GM12878 (cell line): ENCODE results near the gene MXRA7. TPM values are rescaled to one million over a fixed set of nuclear protein-coding genes. Genes with fewer than 3 reads are reported as not detected.

ENCODE experiments used
- BACH1 ChIP-seq: fragments of 450-650 bp; IDR thresholded peaks from 2 replicates; pipeline ENCODE4 v1.6.1; 2017; ENCODE audit warnings: mild to moderate bottlenecking, borderline replicate concordance
- BHLHE40 ChIP-seq, 2 experiments: fragments of 450-650 bp in 1 of 2; IDR thresholded peaks; 2 replicates each; pipeline ENCODE4 v1.6.1; 2011 to 2017; ENCODE audit warnings: low read depth in 2 of 2, borderline replicate concordance in 1 of 2, improper control_type of control experiment in 1 of 2, low read length in 1 of 2, mild to moderate bottlenecking in 1 of 2
- CEBPZ ChIP-seq: fragments of 150-350 bp; IDR thresholded peaks from 2 replicates; pipeline ENCODE4 v1.6.1; 2016; ENCODE audit warnings: low read depth, low read length
- EED ChIP-seq: sonication (generic); IDR thresholded peaks from 2 replicates; pipeline ENCODE4 v1.6.1; 2016; ENCODE audit warnings: antibody characterized with exemption, low read depth
- EP300 ChIP-seq, 2 experiments: fragments of 150-350 bp in 1 of 2; IDR thresholded peaks; 2 replicates each; pipeline ENCODE4 v1.6.1; 2011 to 2012; ENCODE audit warnings: low read depth in 2 of 2, low read length in 2 of 2, borderline replicate concordance in 1 of 2, improper control_type of control experiment in 1 of 2, inconsistent platforms in 1 of 2; ENCODE audit not compliant: control insufficient read depth in 1 of 2
- FOXK2 ChIP-seq: fragments of 450-650 bp; IDR thresholded peaks from 2 replicates; pipeline ENCODE4 v1.6.1; 2017; ENCODE audit warnings: mild to moderate bottlenecking, moderate library complexity
- KAT2A ChIP-seq: conservative IDR thresholded peaks from 2 replicates; pipeline ENCODE4 v1.6.1; 2011; ENCODE audit warnings: low read depth, low read length; ENCODE audit not compliant: control insufficient read depth
- MTA2 ChIP-seq: fragments of 450-650 bp; IDR thresholded peaks from 2 replicates; pipeline ENCODE4 v1.6.1; 2016; ENCODE audit warnings: low read depth, mild to moderate bottlenecking, moderate library complexity
- MTA3 ChIP-seq: IDR thresholded peaks from 2 replicates; pipeline ENCODE4 v1.6.1; 2012; ENCODE audit warnings: low read length, inconsistent platforms, borderline replicate concordance
- MXI1 ChIP-seq: fragments of 150-350 bp; IDR thresholded peaks from 2 replicates; pipeline ENCODE4 v1.6.1; 2011; ENCODE audit warnings: low read depth, mild to moderate bottlenecking, inconsistent platforms, low read length, improper control_type of control experiment
- NFIC ChIP-seq: IDR thresholded peaks from 2 replicates; pipeline ENCODE4 v1.6.1; 2012; ENCODE audit warnings: low read depth, mild to moderate bottlenecking, inconsistent platforms, low read length, moderate library complexity
- NRF1 ChIP-seq: conservative IDR thresholded peaks from 2 replicates; pipeline ENCODE4 v1.6.1; 2011; ENCODE audit warnings: mild to moderate bottlenecking, low read depth, low read length, improper control_type of control experiment
- PKNOX1 ChIP-seq: fragments of 450-650 bp; IDR thresholded peaks from 2 replicates; pipeline ENCODE4 v1.6.1; 2016; ENCODE audit warnings: mild to moderate bottlenecking
- POU2F2 ChIP-seq: IDR thresholded peaks from 3 replicates; pipeline ENCODE4 v1.6.1; 2011; ENCODE audit warnings: low read depth, mild to moderate bottlenecking, low read length, borderline replicate concordance
- RELA ChIP-seq: fragments of 450-650 bp; IDR thresholded peaks from 2 replicates; pipeline ENCODE4 v1.8.0; 2014; ENCODE audit warnings: borderline replicate concordance; ENCODE audit not compliant: partially characterized antibody
- SIX5 ChIP-seq: IDR thresholded peaks from 2 replicates; pipeline ENCODE4 v1.6.1; 2011; ENCODE audit warnings: mild to moderate bottlenecking, low read depth, low read length, moderate library complexity; ENCODE audit not compliant: severe bottlenecking
- SMAD1 ChIP-seq: fragments of 450-650 bp; IDR thresholded peaks from 2 replicates; pipeline ENCODE4 v1.6.1; 2018; ENCODE audit warnings: mild to moderate bottlenecking, low read depth; ENCODE audit not compliant: partially characterized antibody
- SMAD5 ChIP-seq: IDR thresholded peaks from 2 replicates; pipeline ENCODE4 v1.6.1; 2016; ENCODE audit warnings: antibody characterized with exemption, low read depth
- SP1 ChIP-seq: IDR thresholded peaks from one replicate; pipeline ENCODE4 v1.6.1; 2011; ENCODE audit warnings: low read depth, low read length
- TCF7 ChIP-seq: IDR thresholded peaks from 2 replicates; pipeline ENCODE4 v1.6.1; 2014; ENCODE audit warnings: antibody characterized with exemption, borderline replicate concordance
- ZBED1 ChIP-seq: IDR thresholded peaks from 2 replicates; pipeline ENCODE4 v1.6.1; 2016; ENCODE audit warnings: borderline replicate concordance
- ZNF24 ChIP-seq: fragments of 450-650 bp; IDR thresholded peaks from 2 replicates; pipeline ENCODE4 v1.6.1; 2017; ENCODE audit warnings: antibody characterized with exemption, mild to moderate bottlenecking
- ZNF384 ChIP-seq: IDR thresholded peaks from 2 replicates; pipeline ENCODE4 v1.6.1; 2012; ENCODE audit warnings: low read depth, mild to moderate bottlenecking, low read length, improper control_type of control experiment, borderline replicate concordance
- polyA plus RNA-seq, 11 experiments: library from polyadenylated mRNA; depleted of rRNA in 4 of 11; unstranded in 6 of 11; stranded (reverse) in 5 of 11; fragments of >200 nt; fragmentation: Nextera tagmentation in 4 of 11; fragmentation: Illumina TruSeq in 1 of 11; extraction: Ambion mirVana in 4 of 11; extraction: Trizol in 1 of 11; gene quantifications; 1 replicate in 1 of 11; 2 replicates in 10 of 11; pipeline versions ENCODE4 v1.2.1 to v1.2.3, GENCODE V29; 2011 to 2016; ENCODE audit warnings: inconsistent platforms in 2 of 11, missing spikeins in 2 of 11, low read depth in 1 of 11
- total RNA-seq, 4 experiments: library from RNA; depleted of rRNA in 3 of 4; stranded (reverse); fragments of >200 nt in 3 of 4; fragmentation: Illumina TruSeq in 1 of 4; extraction: Trizol in 1 of 4; gene quantifications; 2 replicates each; pipeline versions ENCODE4 v1.2.1 to v1.2.3, GENCODE V29; 2013 to 2021
- TF ChIP-seq, protein P1 (sequence below): IDR thresholded peaks from 2 replicates; pipeline ENCODE4 v1.6.1; 2012; ENCODE audit warnings: low read depth, low read length, improper control_type of control experiment
- TF ChIP-seq, protein P2 (sequence below): IDR thresholded peaks from 2 replicates; pipeline ENCODE4 v1.6.1; 2011; ENCODE audit warnings: low read depth, mild to moderate bottlenecking, low read length, moderate library complexity, borderline replicate concordance; ENCODE audit errors: extremely low read depth

MXRA7 gene
- total and polyA plus RNA-seq, 10 of the 15 experiments (the other 5 are each of a cell fraction or from before 2014, with no cell fraction given), result 0.03 to 2.0 (median 0.33) TPM

- TF ChIP-seq EED (no peak), SMAD5 (peak; percentile 99), ZBED1 (peak; percentile 82; the same call in 1 of the 2 replicates), ZNF384 (peak; percentile 84), NRF1 (peak; percentile 80), MTA3 (no peak), MXI1 (peak; percentile 71), CEBPZ (no peak), BHLHE40 (IDR thresholded peaks at IDR 0.05; ENCODE audit: borderline replicate concordance in 1 of 2, low read depth in 2 of 2, low read length in 1 of 2) (no peak), PKNOX1 (peak; percentile 55; the same call in 1 of the 2 replicates), BACH1 (peak; percentile 92), NFIC (no peak), POU2F2 (peak; percentile 99), SIX5 (peak; percentile 61), ZNF24 (peak; percentile 25; the same call in 1 of the 2 replicates), SMAD1 (peak; percentile 92), MTA2 (peak; percentile 57; the same call in 1 of the 2 replicates), EP300 (IDR thresholded peaks at IDR 0.05; ENCODE audit: borderline replicate concordance in 1 of 2, control insufficient read depth in 1 of 2, low read depth in 2 of 2, low read length in 2 of 2) (no peak), KAT2A (no peak), RELA (peak; percentile 61), SP1 (peak; percentile 83), TCF7 (0 out of 2 replicates have a peak, but pooled peaks have one; percentile 10), FOXK2 (peak; percentile 40; the same call in 1 of the 2 replicates)
- TF ChIP-seq, protein P1, sequence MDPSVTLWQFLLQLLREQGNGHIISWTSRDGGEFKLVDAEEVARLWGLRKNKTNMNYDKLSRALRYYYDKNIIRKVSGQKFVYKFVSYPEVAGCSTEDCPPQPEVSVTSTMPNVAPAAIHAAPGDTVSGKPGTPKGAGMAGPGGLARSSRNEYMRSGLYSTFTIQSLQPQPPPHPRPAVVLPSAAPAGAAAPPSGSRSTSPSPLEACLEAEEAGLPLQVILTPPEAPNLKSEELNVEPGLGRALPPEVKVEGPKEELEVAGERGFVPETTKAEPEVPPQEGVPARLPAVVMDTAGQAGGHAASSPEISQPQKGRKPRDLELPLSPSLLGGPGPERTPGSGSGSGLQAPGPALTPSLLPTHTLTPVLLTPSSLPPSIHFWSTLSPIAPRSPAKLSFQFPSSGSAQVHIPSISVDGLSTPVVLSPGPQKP, result no peak
- TF ChIP-seq, protein P2, sequence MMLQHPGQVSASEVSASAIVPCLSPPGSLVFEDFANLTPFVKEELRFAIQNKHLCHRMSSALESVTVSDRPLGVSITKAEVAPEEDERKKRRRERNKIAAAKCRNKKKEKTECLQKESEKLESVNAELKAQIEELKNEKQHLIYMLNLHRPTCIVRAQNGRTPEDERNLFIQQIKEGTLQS, result no peak
Measured at GRCh38 chr17:76737082-76737675, 26.4 kb upstream of the MXRA7 start, which contains the start of gene SRSF2 (continued).
